Spleen (tissue), 11 donors: Measurements from ENCODE around the gene NDUFAF8. TPM values are rescaled to one million over a fixed set of nuclear protein-coding genes. Genes with fewer than 3 reads are reported as not detected.

Experiments
- DNase-seq: peaks from one replicate; pipeline ENCODE4 v3.0.0-alpha.2; 2020
- H3K27ac ChIP-seq, 8 donors: fragments of 200-600 bp; sonication (generic) in 7 of 8; 1 replicate in 4 of 8; 2 replicates in 4 of 8; pipeline versions ENCODE4 v1.5.0 to v1.8.0; 2016 to 2021; ENCODE audit warnings: inconsistent platforms in 4 of 8, mild to moderate bottlenecking in 4 of 8, moderate library complexity in 1 of 8
- H3K27me3 ChIP-seq, 7 donors: fragments of 200-600 bp; sonication (generic) in 6 of 7; replicated peaks in 1 of 7; 1 replicate in 4 of 7; 2 replicates in 3 of 7; pipeline versions ENCODE4 v1.5.0 to v1.8.0; 2016 to 2021; ENCODE audit warnings: inconsistent platforms in 3 of 7, mild to moderate bottlenecking in 1 of 7
- H3K36me3 ChIP-seq, 6 donors: fragments of 200-600 bp; sonication (generic) in 5 of 6; 1 replicate in 4 of 6; 2 replicates in 2 of 6; pipeline versions ENCODE4 v1.5.0 to v1.8.0; 2016 to 2021; ENCODE audit warnings: inconsistent platforms in 2 of 6
- H3K4me1 ChIP-seq, 6 donors: fragments of 200-600 bp; sonication (generic) in 5 of 6; 1 replicate in 3 of 6; 2 replicates in 3 of 6; pipeline versions ENCODE4 v1.5.0 to v1.8.0; 2016 to 2021; ENCODE audit warnings: inconsistent platforms in 3 of 6
- H3K4me3 ChIP-seq, 8 donors: fragments of 200-600 bp; sonication (generic) in 7 of 8; 1 replicate in 4 of 8; 2 replicates in 4 of 8; pipeline versions ENCODE4 v1.5.0 to v1.8.0; 2016 to 2021; ENCODE audit warnings: inconsistent platforms in 4 of 8, mild to moderate bottlenecking in 4 of 8, moderate library complexity in 2 of 8
- H3K9me3 ChIP-seq, 8 donors: fragments of 200-600 bp; sonication (generic) in 7 of 8; 1 replicate in 4 of 8; 2 replicates in 4 of 8; pipeline versions ENCODE4 v1.5.0 to v1.8.0; 2016 to 2021; ENCODE audit warnings: inconsistent platforms in 4 of 8
- POLR2A ChIP-seq, 3 donors: fragments of 450-650 bp; IDR thresholded peaks; one replicate each; pipeline ENCODE4 v1.5.1; 2017; ENCODE audit warnings: antibody characterized with exemption in 3 of 3, mild to moderate bottlenecking in 1 of 3
- POLR2AphosphoS5 ChIP-seq, 3 donors: sonication (generic); formaldehyde crosslinking; IDR thresholded peaks; one replicate each; pipeline ENCODE4 v1.5.1; 2017; ENCODE audit warnings: antibody characterized with exemption in 3 of 3
- WGBS, 5 donors: extraction: QIAGEN DNeasy Blood & Tissue Kit in 3 of 5; methylation state at CpG; one replicate each; pipeline versions ENCODE4 v1.1.5 to v1.1.7; 2013 to 2018; 5-methylcytosine and 5-hydroxymethylcytosine counted together
- intact Hi-C: fragments of 100-400 bp; cut with DNase I; formaldehyde crosslinking; loops from one replicate; pipeline ENCODE4 v1.15.0; 2023; ENCODE audit warnings: low total_unique reads
- polyA plus RNA-seq, 3 donors: library from polyadenylated mRNA; stranded (reverse); fragments of 200-250 nt; gene quantifications; one replicate each; pipeline ENCODE4 v1.2.1, GENCODE V29; 2013
- total RNA-seq, 7 donors: library from RNA; depleted of rRNA in 3 of 7; stranded (reverse); fragments of >200 nt in 3 of 7; fragmentation: NEBNext Ultra II Directional in 4 of 7; extraction: Animal tissue kit (Norgen Biotek cat#: 25700) in 4 of 7; gene quantifications; one replicate each; pipeline versions ENCODE4 v1.1.0 to v1.2.1, GENCODE V29; 2016 to 2021
- TF ChIP-seq, protein P1 (sequence below), 11 experiments: fragments of 200-600 bp in 7 of 11; fragments of 450-650 bp in 4 of 11; sonication (generic) in 4 of 11; IDR thresholded peaks in 8 of 11; conservative IDR thresholded peaks in 3 of 11; 1 replicate in 7 of 11; 2 replicates in 4 of 11; pipeline versions ENCODE4 v1.4.0 to v1.8.0; 2016 to 2021; ENCODE audit warnings: antibody characterized with exemption in 11 of 11, inconsistent platforms in 4 of 11, mild to moderate bottlenecking in 1 of 11
- donor health status: healthy with polysubstance abuse.
- donor health status: DM: no; HTN: no; CAD: no; lungs with moderate emphysema.
- donor health status: DM: no; HTN: no; CAD: no.
- donor health status: Bipolar disorder and iron deficiency.
- donor health status: healthy.
- donor health status: DM: no; HTN: no; CAD: no.
- donor health status: DM: yes; HTN: yes; CAD: no.

The NDUFAF8 gene
- total and polyA plus RNA-seq, 10 donors: 22.0 to 57.6 (median 39.5) TPM

- no peaks in the 10 kb centered on the region for H3K9me3 ChIP-seq
- intact Hi-C loops: no loop called here
- H3K4me1 ChIP-seq: peaks cover 0 to 53% (median 34%) of the 10 kb centered on the region in 6 donors
- TF ChIP-seq POLR2AphosphoS5 (IDR thresholded peaks at IDR 0.05) (no peak), POLR2A (IDR thresholded peaks at IDR 0.05) (no peak)
- TF ChIP-seq, protein P1, sequence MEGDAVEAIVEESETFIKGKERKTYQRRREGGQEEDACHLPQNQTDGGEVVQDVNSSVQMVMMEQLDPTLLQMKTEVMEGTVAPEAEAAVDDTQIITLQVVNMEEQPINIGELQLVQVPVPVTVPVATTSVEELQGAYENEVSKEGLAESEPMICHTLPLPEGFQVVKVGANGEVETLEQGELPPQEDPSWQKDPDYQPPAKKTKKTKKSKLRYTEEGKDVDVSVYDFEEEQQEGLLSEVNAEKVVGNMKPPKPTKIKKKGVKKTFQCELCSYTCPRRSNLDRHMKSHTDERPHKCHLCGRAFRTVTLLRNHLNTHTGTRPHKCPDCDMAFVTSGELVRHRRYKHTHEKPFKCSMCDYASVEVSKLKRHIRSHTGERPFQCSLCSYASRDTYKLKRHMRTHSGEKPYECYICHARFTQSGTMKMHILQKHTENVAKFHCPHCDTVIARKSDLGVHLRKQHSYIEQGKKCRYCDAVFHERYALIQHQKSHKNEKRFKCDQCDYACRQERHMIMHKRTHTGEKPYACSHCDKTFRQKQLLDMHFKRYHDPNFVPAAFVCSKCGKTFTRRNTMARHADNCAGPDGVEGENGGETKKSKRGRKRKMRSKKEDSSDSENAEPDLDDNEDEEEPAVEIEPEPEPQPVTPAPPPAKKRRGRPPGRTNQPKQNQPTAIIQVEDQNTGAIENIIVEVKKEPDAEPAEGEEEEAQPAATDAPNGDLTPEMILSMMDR (IDR thresholded peaks at IDR 0.05 in 8 of 11, conservative IDR thresholded peaks at IDR 0.05 in 3 of 11): no peak
- H3K36me3 ChIP-seq: peaks cover 0 to 86% (median 53%) of the 10 kb centered on the region in 6 donors
- DNase-seq: no peak
- H3K27me3 ChIP-seq: no peaks in the 10 kb centered on the region
- no peak overlapping the region for H3K4me3 ChIP-seq
- 92 to 94% (median 94%) methylated on average over 21 to 43 of the region's 43 CpGs for WGBS, 5 donors
- H3K27ac ChIP-seq: no peak overlapping the region
Measured at GRCh38 chr17:81231766-81232581, 7.1 kb upstream of the NDUFAF8 start.

DNA sequence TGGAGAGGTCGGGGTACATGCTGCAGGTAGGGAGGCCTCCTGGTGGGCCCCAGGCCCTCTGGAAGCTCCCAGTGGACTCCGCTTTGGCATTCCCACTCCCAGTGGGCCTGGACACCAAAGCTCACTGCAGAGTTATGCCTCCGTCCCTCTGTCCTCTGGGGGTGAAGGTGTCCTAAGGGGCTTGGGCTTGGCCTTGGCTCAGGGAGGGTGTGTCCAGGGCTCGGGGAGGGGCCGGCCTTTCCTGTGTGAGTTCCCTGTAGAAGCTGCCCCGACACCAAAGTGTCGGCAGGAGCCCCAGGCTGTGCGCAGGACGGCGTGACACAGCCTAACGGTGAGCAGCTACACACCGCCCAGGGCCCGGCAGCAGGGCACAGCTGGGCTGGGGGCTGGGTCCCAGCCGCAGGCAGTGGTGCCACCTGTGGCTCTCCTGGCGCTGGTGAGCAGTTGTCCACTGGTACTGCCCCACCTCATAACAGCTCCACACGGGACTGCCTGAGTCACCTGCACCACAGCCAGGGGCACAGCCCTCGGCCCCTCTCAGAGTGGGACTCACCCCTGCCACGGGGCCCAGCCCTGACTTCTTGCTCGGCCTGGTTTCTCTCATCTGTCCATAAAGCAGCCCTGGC lies 6.4 kb upstream of the NDUFAF8 start:
- TF ChIP-seq POLR2AphosphoS5 (IDR thresholded peaks at IDR 0.05) (no peak), POLR2A (IDR thresholded peaks at IDR 0.05) (no peak)
- TF ChIP-seq, protein P1 (IDR thresholded peaks at IDR 0.05 in 8 of 11, conservative IDR thresholded peaks at IDR 0.05 in 3 of 11): no peak
- peaks cover 0 to 87% (median 53%) of the 10 kb centered on the region in 6 donors for H3K36me3 ChIP-seq
- no peak for DNase-seq
- H3K4me1 ChIP-seq: peaks cover 6 to 53% (median 38%) of the 10 kb centered on the region in 6 donors
- no peaks in the 10 kb centered on the region for H3K9me3 ChIP-seq
- H3K27ac ChIP-seq: no peak overlapping the region
- no peak overlapping the region for H3K4me3 ChIP-seq
- no peaks in the 10 kb centered on the region for H3K27me3 ChIP-seq
- intact Hi-C loops: no loop called here
- WGBS, 5 donors: 89 to 100% (median 94%) methylated on average over 3 to 19 of the region's 19 CpGs

DNA sequence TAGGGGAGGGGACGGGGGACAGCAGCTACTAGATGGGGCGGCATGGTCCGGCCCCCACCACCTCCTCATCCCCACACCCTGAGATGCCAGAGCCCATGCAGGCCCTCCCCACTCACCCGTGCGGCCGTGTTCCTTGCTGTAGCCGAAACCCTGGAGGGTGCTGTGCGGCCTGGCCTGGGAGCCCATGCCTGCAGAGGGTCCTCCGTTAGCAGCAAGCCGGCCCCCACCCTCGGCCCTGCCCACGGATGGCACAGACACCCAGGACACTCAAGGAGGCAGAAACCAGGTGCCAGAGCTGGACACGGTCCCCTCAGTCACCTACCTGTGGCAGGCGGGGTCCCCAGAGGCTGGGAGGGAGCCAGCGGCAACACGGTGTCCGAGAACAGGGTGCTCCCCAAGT lies 5.8 kb upstream of the NDUFAF8 start:
- H3K36me3 ChIP-seq: peaks cover 0 to 87% (median 53%) of the 10 kb centered on the region in 6 donors

More for the DNA sequence above, 5.8 kb upstream of the NDUFAF8 start:
- TF ChIP-seq POLR2A (IDR thresholded peaks at IDR 0.05) (no peak), POLR2AphosphoS5 (IDR thresholded peaks at IDR 0.05) (peak in 1 of 3 donors; percentile 11)
- TF ChIP-seq, protein P1 (IDR thresholded peaks at IDR 0.05 in 8 of 11, conservative IDR thresholded peaks at IDR 0.05 in 3 of 11): no peak
- H3K27ac ChIP-seq: no peak overlapping the region
- peaks cover 12 to 53% (median 38%) of the 10 kb centered on the region in 6 donors for H3K4me1 ChIP-seq
- intact Hi-C loops: no loop called here
- 95 to 98% (median 96%) methylated on average over 5 to 17 of the region's 17 CpGs for WGBS, 5 donors
- no peak overlapping the region for H3K4me3 ChIP-seq
- no peaks in the 10 kb centered on the region for H3K9me3 ChIP-seq
- no peaks in the 10 kb centered on the region for H3K27me3 ChIP-seq
- no peak for DNase-seq
